Measurements from ENCODE around the gene TPRN. TPM values are rescaled to one million over a fixed set of nuclear protein-coding genes. Genes with fewer than 3 reads are reported as not detected.

The TPRN gene
- total and polyA plus RNA-seq, 9 of the 15 experiments (the other 6 are each of a cell fraction or from before 2014, with no cell fraction given), result 0.31 to 31.9 (median 4.4) TPM

DNA sequence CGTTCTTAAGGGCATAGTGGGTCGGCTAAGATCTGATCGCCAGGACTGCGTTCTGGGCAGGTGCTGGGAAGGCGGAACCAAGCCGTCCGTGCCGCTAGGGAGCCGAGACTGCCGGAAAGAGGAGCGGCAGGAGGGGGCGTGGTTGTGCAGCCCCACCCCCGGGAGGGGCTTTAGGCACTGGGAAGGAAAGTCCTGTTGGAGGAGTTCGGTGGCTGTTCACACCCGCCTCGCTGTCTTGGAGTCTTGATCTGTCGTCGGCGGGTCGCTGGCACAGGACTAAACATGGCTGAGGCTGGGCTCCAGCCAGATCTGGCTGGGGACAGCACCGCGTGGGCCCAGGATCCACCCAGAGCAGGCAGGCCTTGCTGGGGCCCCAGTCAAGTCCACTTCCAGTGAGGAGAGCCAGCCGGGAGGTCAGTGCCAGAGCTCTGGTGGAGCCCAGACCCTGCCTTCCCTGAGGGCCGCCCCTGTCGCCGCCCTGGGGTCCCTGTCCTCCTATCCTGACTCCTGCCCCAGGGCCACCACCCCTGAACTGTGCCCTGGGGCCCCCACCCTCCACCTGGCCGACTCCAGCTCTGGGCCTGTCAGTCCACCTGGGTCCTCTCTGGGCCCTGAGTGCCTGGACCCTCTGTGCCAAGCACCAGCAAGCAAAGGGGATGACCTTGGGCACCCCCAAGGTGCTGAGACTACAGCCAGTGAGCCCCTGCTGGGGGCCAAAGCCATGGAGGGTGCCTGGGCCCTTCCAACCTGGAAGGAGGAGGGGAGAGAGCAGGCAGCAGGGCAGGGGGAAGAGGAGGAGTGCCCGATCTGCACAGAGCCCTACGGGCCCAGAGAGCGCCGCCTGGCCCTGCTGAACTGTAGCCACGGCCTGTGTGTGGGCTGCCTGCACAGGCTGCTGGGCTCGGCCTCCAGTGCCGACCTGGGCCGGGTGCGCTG lies 17.0 kb upstream of the TPRN start (continued):
- no peak for TF ChIP-seq ZNF561 (CRISPR knock-in tag; conservative IDR thresholded peaks at IDR 0.05)
- TF ChIP-seq U2AF2 (optimal IDR thresholded peaks at IDR 0.05; ENCODE audit: low read depth, low read length), result no peak
- no peak for TF ChIP-seq ZNF263 (CRISPR knock-in tag; IDR thresholded peaks at IDR 0.05; ENCODE audit: borderline replicate concordance)
- no peak for TF ChIP-seq ZNF696 (CRISPR knock-in tag; conservative IDR thresholded peaks at IDR 0.05)
- TF ChIP-seq GABPB2 (CRISPR knock-in tag; conservative IDR thresholded peaks at IDR 0.05), result no peak
- TF ChIP-seq ZBTB7A (IDR thresholded peaks at IDR 0.05; ENCODE audit: borderline replicate concordance, control insufficient read depth, low read depth, low read length), result peak; percentile 94
- TF ChIP-seq ZNF174 (CRISPR knock-in tag; IDR thresholded peaks at IDR 0.05), result no peak
- no peak for TF ChIP-seq SMC3 (conservative IDR thresholded peaks at IDR 0.05; ENCODE audit: insufficient read depth, low read depth, low read length)
- no peak for TF ChIP-seq BDP1 (IDR thresholded peaks at IDR 0.05; ENCODE audit: insufficient read depth, insufficient read length)
- TF ChIP-seq, protein P1, sequence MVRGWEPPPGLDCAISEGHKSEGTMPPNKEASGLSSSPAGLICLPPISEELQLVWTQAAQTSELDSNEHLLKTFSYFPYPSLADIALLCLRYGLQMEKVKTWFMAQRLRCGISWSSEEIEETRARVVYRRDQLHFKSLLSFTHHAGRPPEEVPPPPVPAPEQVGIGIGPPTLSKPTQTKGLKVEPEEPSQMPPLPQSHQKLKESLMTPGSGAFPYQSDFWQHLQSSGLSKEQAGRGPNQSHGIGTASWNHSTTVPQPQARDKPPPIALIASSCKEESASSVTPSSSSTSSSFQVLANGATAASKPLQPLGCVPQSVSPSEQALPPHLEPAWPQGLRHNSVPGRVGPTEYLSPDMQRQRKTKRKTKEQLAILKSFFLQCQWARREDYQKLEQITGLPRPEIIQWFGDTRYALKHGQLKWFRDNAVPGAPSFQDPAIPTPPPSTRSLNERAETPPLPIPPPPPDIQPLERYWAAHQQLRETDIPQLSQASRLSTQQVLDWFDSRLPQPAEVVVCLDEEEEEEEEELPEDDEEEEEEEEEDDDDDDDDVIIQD (CRISPR knock-in tag; IDR thresholded peaks at IDR 0.05), result no peak
- no peak; the same call in 1 of the 2 replicates for TF ChIP-seq GABPB1 (CRISPR knock-in tag; IDR thresholded peaks at IDR 0.05)
- TF ChIP-seq ZNF507 (tag; conservative IDR thresholded peaks at IDR 0.05), result no peak
- no peak for TF ChIP-seq ZNF146 (CRISPR knock-in tag; IDR thresholded peaks at IDR 0.05; ENCODE audit: unreplicated experiment)
- TF ChIP-seq SLC30A9 (CRISPR knock-in tag; IDR thresholded peaks at IDR 0.05), result no peak
- no peak for TF ChIP-seq KLF16 (IDR thresholded peaks at IDR 0.05)
- TF ChIP-seq HEY1 (CRISPR knock-in tag; IDR thresholded peaks at IDR 0.05; ENCODE audit: borderline replicate concordance), result no peak
- TF ChIP-seq ZNF76 (CRISPR knock-in tag; IDR thresholded peaks at IDR 0.05; ENCODE audit: borderline replicate concordance), result no peak
- no peak for TF ChIP-seq SP2 (IDR thresholded peaks at IDR 0.05; ENCODE audit: extremely low read depth, low read depth, low read length, poor library complexity, severe bottlenecking)
- TF ChIP-seq SNRNP70 (optimal IDR thresholded peaks at IDR 0.05; ENCODE audit: low read depth, low read length), result no peak
- TF ChIP-seq COPS2 (conservative IDR thresholded peaks at IDR 0.05), result no peak
- no peak; the same call in 1 of the 2 replicates for TF ChIP-seq POLR2AphosphoS5 (IDR thresholded peaks at IDR 0.05; ENCODE audit: control insufficient read depth, insufficient read depth, low read depth, low read length)
- TF ChIP-seq TBP (optimal IDR thresholded peaks at IDR 0.05; ENCODE audit: low read depth, low read length), result peak; percentile 60
- TF ChIP-seq MECOM (CRISPR knock-in tag; IDR thresholded peaks at IDR 0.05), result no peak
- TF ChIP-seq, protein P2, sequence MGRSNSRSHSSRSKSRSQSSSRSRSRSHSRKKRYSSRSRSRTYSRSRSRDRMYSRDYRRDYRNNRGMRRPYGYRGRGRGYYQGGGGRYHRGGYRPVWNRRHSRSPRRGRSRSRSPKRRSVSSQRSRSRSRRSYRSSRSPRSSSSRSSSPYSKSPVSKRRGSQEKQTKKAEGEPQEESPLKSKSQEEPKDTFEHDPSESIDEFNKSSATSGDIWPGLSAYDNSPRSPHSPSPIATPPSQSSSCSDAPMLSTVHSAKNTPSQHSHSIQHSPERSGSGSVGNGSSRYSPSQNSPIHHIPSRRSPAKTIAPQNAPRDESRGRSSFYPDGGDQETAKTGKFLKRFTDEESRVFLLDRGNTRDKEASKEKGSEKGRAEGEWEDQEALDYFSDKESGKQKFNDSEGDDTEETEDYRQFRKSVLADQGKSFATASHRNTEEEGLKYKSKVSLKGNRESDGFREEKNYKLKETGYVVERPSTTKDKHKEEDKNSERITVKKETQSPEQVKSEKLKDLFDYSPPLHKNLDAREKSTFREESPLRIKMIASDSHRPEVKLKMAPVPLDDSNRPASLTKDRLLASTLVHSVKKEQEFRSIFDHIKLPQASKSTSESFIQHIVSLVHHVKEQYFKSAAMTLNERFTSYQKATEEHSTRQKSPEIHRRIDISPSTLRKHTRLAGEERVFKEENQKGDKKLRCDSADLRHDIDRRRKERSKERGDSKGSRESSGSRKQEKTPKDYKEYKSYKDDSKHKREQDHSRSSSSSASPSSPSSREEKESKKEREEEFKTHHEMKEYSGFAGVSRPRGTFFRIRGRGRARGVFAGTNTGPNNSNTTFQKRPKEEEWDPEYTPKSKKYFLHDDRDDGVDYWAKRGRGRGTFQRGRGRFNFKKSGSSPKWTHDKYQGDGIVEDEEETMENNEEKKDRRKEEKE (IDR thresholded peaks at IDR 0.05; ENCODE audit: borderline replicate concordance in 1 of 2, control insufficient read depth in 1 of 2, low read depth in 2 of 2, low read length in 1 of 2), result no peak
